Stimulated activated naive B cell treated with anti-CD40 and anti-IgM and Interleukin-4, amounts not matched to agents 10 μg/mL and 1 μg/mL and 100 μg/mL, for 72 hours (primary cell): ENCODE data around the gene NXPE4.

Experiments used
- ATAC-seq, 2 donors: fragments of 150-1000 bp; cut with Tn5 transposase; replicated peaks; 2 replicates each; pipeline ENCODE4 v1.10.0; 2021; ENCODE audit warnings: moderate library complexity in 1 of 2
- DNase-seq: peaks from one replicate; pipeline ENCODE4 v3.0.0; 2021
- H3K27ac Mint-ChIP-seq: one replicate; pipeline ENCODE4 v1.8.0; 2022; ENCODE audit warnings: mild to moderate bottlenecking, mixed read lengths
- H3K27me3 Mint-ChIP-seq, 2 donors: one replicate each; pipeline ENCODE4 v1.8.0; 2022; ENCODE audit warnings: mixed read lengths in 2 of 2
- H3K36me3 Mint-ChIP-seq, 2 donors: one replicate each; pipeline ENCODE4 v1.8.0; 2022; ENCODE audit warnings: mixed read lengths in 2 of 2, mild to moderate bottlenecking in 1 of 2
- H3K4me1 Mint-ChIP-seq, 2 donors: one replicate each; pipeline ENCODE4 v1.8.0; 2022; ENCODE audit warnings: mixed read lengths in 2 of 2, mild to moderate bottlenecking in 1 of 2
- H3K4me3 Mint-ChIP-seq, 2 donors: one replicate each; pipeline ENCODE4 v1.8.0; 2022; ENCODE audit warnings: mild to moderate bottlenecking in 2 of 2, mixed read lengths in 2 of 2, moderate library complexity in 1 of 2
- H3K9me3 Mint-ChIP-seq, 2 donors: one replicate each; pipeline ENCODE4 v1.8.0; 2022; ENCODE audit warnings: mixed read lengths in 2 of 2, mild to moderate bottlenecking in 1 of 2

Gene NXPE4

DNA sequence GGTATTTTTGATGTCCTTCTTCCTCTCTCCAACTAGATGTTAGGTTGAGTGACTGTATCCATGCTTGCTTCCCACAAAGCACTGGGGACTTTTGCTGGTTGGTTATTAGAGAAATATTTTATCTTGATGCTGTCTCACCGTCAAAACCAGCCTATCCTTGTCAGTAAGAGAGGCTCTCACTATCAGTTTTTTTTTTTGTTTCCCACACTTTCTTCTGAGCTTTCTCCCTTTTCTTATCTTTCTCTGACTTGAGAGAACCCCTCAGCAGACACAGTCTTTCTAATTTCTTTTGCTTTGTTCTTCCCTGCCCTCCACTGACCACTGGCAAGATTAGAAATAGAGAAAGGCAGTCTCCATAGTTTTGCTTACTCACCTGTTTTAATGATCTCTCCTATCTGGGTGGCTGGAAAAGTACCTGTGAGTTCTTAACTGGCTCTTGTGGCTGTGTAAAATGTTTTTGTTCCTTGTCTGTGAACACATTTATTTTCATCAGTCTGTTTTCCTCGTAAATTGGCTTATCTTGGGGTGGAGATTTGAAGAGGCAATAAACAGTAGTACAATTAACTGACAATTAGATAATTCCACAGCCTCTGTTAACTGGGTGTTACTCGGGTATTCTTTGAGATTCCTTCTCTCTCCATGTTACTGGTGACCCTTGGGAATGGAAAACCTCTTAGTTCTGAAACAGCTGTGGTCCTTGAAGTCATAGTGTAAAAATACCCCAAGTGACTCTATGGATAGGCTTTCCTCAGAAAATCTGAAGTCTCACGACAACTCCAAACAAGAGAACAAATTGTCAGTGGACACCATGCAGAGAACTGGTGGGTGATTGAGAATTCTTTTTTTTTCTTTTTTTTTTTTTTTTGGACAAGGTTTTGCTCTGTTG lies 35.9 kb downstream of the NXPE4 start, which contains the start of gene NXPE1:
Gene NXPE1, minus strand, starts transcription at position 457 of the 886 bp plus-strand sequence. CDS start 8,680 bp downstream, outside the sequence.
- Mint-ChIP-seq H3K27ac (no peak within 1 kb of the TSS), H3K36me3 (no peaks in the 10 kb centered on the region), H3K9me3 (peaks cover 0 to 5% of the 10 kb centered on the region in 2 donors), H3K4me3 (no peak within 1 kb of the TSS), H3K27me3 (no peaks in the 10 kb centered on the region), H3K4me1 (no peaks in the 10 kb centered on the region)
- DNase-seq (no peak), ATAC-seq (no peak)

DNA sequence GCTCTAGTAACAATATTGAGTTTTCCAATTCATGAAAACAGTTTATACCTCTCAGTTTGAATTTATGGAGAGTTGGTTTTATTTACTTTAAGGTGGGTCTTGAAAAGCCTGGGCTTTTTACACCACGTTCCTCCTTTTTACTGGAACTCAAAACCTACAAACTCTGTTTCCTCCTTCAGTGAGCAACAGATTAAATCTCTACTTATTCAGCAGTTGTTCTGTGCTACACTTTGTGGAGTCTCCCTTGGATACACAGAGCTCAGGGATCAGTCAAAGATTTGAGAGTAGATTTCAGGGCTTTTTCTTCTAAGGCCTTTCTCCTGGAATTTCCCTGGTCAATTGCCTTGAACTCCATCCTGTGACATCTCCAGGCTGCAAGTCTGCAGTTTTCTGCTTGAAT lies 39.5 kb downstream of the NXPE4 start:
- no peaks in the 10 kb centered on the region for H3K9me3 Mint-ChIP-seq
- H3K27me3 Mint-ChIP-seq: no peaks in the 10 kb centered on the region
- no peak for DNase-seq
- H3K4me1 Mint-ChIP-seq: no peaks in the 10 kb centered on the region
- H3K27ac Mint-ChIP-seq: no peak overlapping the region
- no peak overlapping the region for H3K4me3 Mint-ChIP-seq
- no peaks in the 10 kb centered on the region for H3K36me3 Mint-ChIP-seq
- no peak for ATAC-seq

DNA sequence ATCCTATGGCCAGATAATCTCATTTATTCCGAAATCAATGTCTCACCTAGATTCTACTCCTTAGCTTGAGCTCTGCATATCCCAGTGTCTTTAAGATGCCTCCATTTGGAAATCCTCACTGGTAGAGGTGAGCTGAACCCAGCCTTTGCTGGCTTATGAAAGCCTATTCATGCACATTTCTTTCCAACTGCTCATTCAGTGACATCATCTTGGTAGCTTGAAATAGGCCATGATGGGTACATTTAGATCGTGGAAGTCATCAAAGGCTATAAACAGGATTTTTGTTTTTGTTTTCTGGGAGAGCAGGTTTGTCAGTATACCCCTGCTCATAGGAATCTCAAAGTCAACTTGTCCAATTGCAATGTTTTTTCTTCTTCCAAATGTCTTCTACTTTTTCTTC lies 41.9 kb downstream of the NXPE4 start:
- ATAC-seq (no peak), DNase-seq (no peak)
- Mint-ChIP-seq H3K4me3 (no peak overlapping the region), H3K4me1 (no peaks in the 10 kb centered on the region), H3K36me3 (no peaks in the 10 kb centered on the region), H3K9me3 (no peaks in the 10 kb centered on the region), H3K27me3 (no peaks in the 10 kb centered on the region), H3K27ac (no peak overlapping the region)

GRCh38 chr11:114551060-114551459 lies 44.5 kb downstream of the NXPE4 start:
- Mint-ChIP-seq H3K27me3 (peaks cover 0 to 8% of the 10 kb centered on the region in 2 donors), H3K4me1 (no peaks in the 10 kb centered on the region), H3K27ac (no peak overlapping the region), H3K36me3 (no peaks in the 10 kb centered on the region), H3K4me3 (no peak overlapping the region), H3K9me3 (no peaks in the 10 kb centered on the region)
- DNase-seq: no peak
- no peak for ATAC-seq

GRCh38 chr11:114525682-114526081 lies 69.9 kb downstream of the NXPE4 start:
- ATAC-seq (no peak), DNase-seq (no peak)
- Mint-ChIP-seq H3K4me3 (no peak overlapping the region), H3K9me3 (peaks cover 12 to 13% of the 10 kb centered on the region in 2 donors), H3K36me3 (no peaks in the 10 kb centered on the region), H3K4me1 (no peaks in the 10 kb centered on the region), H3K27ac (no peak overlapping the region), H3K27me3 (peaks cover 0 to 12% of the 10 kb centered on the region in 2 donors)

GRCh38 chr11:114524122-114524521 lies 71.5 kb downstream of the NXPE4 start:
- Mint-ChIP-seq H3K4me1 (no peaks in the 10 kb centered on the region), H3K27ac (no peak overlapping the region), H3K4me3 (no peak overlapping the region), H3K27me3 (peaks cover 0 to 12% of the 10 kb centered on the region in 2 donors), H3K36me3 (no peaks in the 10 kb centered on the region), H3K9me3 (peaks cover 12 to 13% of the 10 kb centered on the region in 2 donors)
- ATAC-seq: no peak
- no peak for DNase-seq

- peaks cover 0 to 8% of the 10 kb centered on the region in 2 donors for H3K27me3 Mint-ChIP-seq
- no peaks in the 10 kb centered on the region for H3K4me1 Mint-ChIP-seq
- no peak overlapping the region for H3K4me3 Mint-ChIP-seq
- no peaks in the 10 kb centered on the region for H3K36me3 Mint-ChIP-seq
- peaks cover 12 to 13% of the 10 kb centered on the region in 2 donors for H3K9me3 Mint-ChIP-seq
- no peak overlapping the region for H3K27ac Mint-ChIP-seq
- ATAC-seq: no peak
- DNase-seq: no peak
These were observed 72.8 kb downstream of the NXPE4 start for GRCh38 chr11:114522818-114523217.
